ENCODE data around the gene PSG6.
A peak's percentile ranks its signal among the peaks of the same experiment; 100 is the strongest.
"Not testable (repeated sequence)": the region's sequence is repeated elsewhere in the genome, so short reads cannot be mapped to it uniquely, and the experiment has no call there.

The PSG6 gene

GRCh38 chr19:42917634-42918033 is at the start of gene PSG6:
PSG6 (minus strand) TSS chr19:42917894; CDS start chr19:42917792, 102 bp downstream.
- DNase-seq: not testable (repeated sequence)

- peak; percentile 75 for DNase-seq
Measured at GRCh38 chr19:42965176-42965575, 47.5 kb upstream of the PSG6 start.

- no peak for DNase-seq
Measured at GRCh38 chr19:42961119-42961518, 43.4 kb upstream of the PSG6 start.

GRCh38 chr19:42952126-42952525 is 34.4 kb upstream of the PSG6 start:
- DNase-seq: not testable (repeated sequence)

GRCh38 chr19:42951476-42951875 is 33.8 kb upstream of the PSG6 start:
- not testable (repeated sequence) for DNase-seq

- peak; percentile 15 for DNase-seq
Measured at GRCh38 chr19:42942187-42942789, 24.6 kb upstream of the PSG6 start.

- not testable (repeated sequence) for DNase-seq
Measured at GRCh38 chr19:42937107-42937506, 19.4 kb upstream of the PSG6 start, which contains the start of gene PSG7. PSG7 (minus strand) TSS chr19:42937207; CDS start chr19:42937076, 131 bp downstream.

- DNase-seq: not testable (repeated sequence)
Measured at GRCh38 chr19:42934726-42935125, 17.0 kb upstream of the PSG6 start.

GRCh38 chr19:42934183-42934582 is 16.5 kb upstream of the PSG6 start:
- DNase-seq: peak; percentile 55

- DNase-seq: not testable (repeated sequence)
Measured at GRCh38 chr19:42933412-42933811, 15.7 kb upstream of the PSG6 start.

- DNase-seq: peak; percentile 92
Measured at GRCh38 chr19:42932485-42933101, 14.9 kb upstream of the PSG6 start.

GRCh38 chr19:42930214-42930613 is 12.5 kb upstream of the PSG6 start:
- DNase-seq: peak; percentile 52

- DNase-seq: no peak
Measured at GRCh38 chr19:42928896-42929295, 11.2 kb upstream of the PSG6 start.

- no peak for DNase-seq
Measured at GRCh38 chr19:42926781-42927180, 9.1 kb upstream of the PSG6 start.

- DNase-seq: peak; percentile 51
Measured at GRCh38 chr19:42923106-42923505, 5.4 kb upstream of the PSG6 start.

GRCh38 chr19:42920971-42921370 is 3.3 kb upstream of the PSG6 start:
- DNase-seq: not testable (repeated sequence)

GRCh38 chr19:42919757-42920079 is 2.0 kb upstream of the PSG6 start:
- peak; percentile 4 for DNase-seq

- not testable (repeated sequence) for DNase-seq
Measured at GRCh38 chr19:42919070-42919756, 1.5 kb upstream of the PSG6 start.

- DNase-seq: not testable (repeated sequence)
Measured at GRCh38 chr19:42918377-42919069, 829 bp upstream of the PSG6 start.

- peak; percentile 29 for DNase-seq
Measured at GRCh38 chr19:42916931-42917330, 763 bp downstream of the PSG6 start.

GRCh38 chr19:42913516-42913915 is 4.2 kb downstream of the PSG6 start:
- not testable (repeated sequence) for DNase-seq

GRCh38 chr19:42912941-42913340 is 4.8 kb downstream of the PSG6 start:
- not testable (repeated sequence) for DNase-seq

GRCh38 chr19:42911731-42912130 is 6.0 kb downstream of the PSG6 start:
- not testable (repeated sequence) for DNase-seq

Measured in fibroblast of skin of right biceps (primary cell).